Measurements from ENCODE around the gene CUX1. TPM values are rescaled to one million over a fixed set of nuclear protein-coding genes. Genes with fewer than 3 reads are reported as not detected.

Gene CUX1
- total and polyA plus RNA-seq, 2 of the 13 experiments (the other 11 are each of a cell fraction or from before 2014, with no cell fraction given): 13.7 to 14.9 TPM

DNA sequence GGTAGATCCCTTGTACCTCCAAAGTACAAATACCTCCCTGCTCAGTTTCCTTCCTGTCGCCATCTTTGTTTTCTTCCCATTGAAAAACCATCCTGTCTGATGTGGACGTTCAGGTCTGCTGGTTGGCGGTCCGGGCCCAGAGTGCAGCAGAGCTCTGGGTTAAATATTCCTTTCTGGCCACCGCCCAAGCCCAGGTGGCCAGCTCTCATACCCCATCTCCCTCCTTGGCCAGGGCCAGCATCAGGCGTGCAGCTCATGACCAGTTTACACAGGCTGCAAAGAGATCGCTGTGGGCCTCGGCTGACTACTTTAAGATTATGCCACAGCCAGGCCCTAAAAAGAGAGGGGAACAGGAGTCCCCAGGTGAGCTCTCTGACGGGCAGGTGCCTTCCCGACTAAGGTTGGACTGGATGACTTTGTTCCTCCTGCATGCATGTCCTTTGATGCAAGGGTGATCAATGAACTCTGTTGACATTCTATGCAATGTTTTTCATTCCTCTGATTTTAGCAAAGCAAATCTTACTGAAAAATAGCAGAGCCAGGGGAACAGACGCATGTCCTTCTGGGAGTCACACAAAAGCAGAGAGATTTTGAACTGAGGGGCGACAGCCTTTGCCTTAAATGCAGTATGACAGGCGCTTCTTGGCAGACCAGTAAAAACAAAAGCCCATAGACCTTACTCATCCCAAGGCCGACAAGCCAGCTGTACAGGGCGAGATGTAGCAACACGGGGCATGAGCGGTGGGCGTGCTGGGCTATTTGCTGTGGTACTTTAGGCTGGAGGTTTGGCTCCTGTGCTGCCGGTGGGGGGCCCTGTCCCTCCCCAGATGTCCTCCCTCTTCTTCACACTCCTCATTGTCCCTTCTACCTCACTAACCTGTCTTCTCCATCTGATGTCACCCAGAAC is 435.9 kb downstream of the CUX1 start (continued):
- TF ChIP-seq ZNF432 (CRISPR knock-in tag; IDR thresholded peaks at IDR 0.05; ENCODE audit: borderline replicate concordance) (no peak), KLF15 (CRISPR knock-in tag; IDR thresholded peaks at IDR 0.05; ENCODE audit: borderline replicate concordance) (no peak), TBX2 (CRISPR knock-in tag; IDR thresholded peaks at IDR 0.05; ENCODE audit: borderline replicate concordance) (0 out of 2 replicates have a peak, but pooled peaks have one; percentile 23), TOPORS (CRISPR knock-in tag; IDR thresholded peaks at IDR 0.05) (no peak), KLF6 (CRISPR knock-in tag; IDR thresholded peaks at IDR 0.05) (no peak)
- TF ChIP-seq, protein P1, sequence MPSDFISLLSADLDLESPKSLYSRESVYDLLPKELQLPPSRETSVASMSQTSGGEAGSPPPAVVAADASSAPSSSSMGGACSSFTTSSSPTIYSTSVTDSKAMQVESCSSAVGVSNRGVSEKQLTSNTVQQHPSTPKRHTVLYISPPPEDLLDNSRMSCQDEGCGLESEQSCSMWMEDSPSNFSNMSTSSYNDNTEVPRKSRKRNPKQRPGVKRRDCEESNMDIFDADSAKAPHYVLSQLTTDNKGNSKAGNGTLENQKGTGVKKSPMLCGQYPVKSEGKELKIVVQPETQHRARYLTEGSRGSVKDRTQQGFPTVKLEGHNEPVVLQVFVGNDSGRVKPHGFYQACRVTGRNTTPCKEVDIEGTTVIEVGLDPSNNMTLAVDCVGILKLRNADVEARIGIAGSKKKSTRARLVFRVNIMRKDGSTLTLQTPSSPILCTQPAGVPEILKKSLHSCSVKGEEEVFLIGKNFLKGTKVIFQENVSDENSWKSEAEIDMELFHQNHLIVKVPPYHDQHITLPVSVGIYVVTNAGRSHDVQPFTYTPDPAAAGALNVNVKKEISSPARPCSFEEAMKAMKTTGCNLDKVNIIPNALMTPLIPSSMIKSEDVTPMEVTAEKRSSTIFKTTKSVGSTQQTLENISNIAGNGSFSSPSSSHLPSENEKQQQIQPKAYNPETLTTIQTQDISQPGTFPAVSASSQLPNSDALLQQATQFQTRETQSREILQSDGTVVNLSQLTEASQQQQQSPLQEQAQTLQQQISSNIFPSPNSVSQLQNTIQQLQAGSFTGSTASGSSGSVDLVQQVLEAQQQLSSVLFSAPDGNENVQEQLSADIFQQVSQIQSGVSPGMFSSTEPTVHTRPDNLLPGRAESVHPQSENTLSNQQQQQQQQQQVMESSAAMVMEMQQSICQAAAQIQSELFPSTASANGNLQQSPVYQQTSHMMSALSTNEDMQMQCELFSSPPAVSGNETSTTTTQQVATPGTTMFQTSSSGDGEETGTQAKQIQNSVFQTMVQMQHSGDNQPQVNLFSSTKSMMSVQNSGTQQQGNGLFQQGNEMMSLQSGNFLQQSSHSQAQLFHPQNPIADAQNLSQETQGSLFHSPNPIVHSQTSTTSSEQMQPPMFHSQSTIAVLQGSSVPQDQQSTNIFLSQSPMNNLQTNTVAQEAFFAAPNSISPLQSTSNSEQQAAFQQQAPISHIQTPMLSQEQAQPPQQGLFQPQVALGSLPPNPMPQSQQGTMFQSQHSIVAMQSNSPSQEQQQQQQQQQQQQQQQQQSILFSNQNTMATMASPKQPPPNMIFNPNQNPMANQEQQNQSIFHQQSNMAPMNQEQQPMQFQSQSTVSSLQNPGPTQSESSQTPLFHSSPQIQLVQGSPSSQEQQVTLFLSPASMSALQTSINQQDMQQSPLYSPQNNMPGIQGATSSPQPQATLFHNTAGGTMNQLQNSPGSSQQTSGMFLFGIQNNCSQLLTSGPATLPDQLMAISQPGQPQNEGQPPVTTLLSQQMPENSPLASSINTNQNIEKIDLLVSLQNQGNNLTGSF (CRISPR knock-in tag; IDR thresholded peaks at IDR 0.05): no peak
- TF ChIP-seq, protein P2, sequence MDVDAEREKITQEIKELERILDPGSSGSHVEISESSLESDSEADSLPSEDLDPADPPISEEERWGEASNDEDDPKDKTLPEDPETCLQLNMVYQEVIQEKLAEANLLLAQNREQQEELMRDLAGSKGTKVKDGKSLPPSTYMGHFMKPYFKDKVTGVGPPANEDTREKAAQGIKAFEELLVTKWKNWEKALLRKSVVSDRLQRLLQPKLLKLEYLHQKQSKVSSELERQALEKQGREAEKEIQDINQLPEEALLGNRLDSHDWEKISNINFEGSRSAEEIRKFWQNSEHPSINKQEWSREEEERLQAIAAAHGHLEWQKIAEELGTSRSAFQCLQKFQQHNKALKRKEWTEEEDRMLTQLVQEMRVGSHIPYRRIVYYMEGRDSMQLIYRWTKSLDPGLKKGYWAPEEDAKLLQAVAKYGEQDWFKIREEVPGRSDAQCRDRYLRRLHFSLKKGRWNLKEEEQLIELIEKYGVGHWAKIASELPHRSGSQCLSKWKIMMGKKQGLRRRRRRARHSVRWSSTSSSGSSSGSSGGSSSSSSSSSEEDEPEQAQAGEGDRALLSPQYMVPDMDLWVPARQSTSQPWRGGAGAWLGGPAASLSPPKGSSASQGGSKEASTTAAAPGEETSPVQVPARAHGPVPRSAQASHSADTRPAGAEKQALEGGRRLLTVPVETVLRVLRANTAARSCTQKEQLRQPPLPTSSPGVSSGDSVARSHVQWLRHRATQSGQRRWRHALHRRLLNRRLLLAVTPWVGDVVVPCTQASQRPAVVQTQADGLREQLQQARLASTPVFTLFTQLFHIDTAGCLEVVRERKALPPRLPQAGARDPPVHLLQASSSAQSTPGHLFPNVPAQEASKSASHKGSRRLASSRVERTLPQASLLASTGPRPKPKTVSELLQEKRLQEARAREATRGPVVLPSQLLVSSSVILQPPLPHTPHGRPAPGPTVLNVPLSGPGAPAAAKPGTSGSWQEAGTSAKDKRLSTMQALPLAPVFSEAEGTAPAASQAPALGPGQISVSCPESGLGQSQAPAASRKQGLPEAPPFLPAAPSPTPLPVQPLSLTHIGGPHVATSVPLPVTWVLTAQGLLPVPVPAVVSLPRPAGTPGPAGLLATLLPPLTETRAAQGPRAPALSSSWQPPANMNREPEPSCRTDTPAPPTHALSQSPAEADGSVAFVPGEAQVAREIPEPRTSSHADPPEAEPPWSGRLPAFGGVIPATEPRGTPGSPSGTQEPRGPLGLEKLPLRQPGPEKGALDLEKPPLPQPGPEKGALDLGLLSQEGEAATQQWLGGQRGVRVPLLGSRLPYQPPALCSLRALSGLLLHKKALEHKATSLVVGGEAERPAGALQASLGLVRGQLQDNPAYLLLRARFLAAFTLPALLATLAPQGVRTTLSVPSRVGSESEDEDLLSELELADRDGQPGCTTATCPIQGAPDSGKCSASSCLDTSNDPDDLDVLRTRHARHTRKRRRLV (CRISPR knock-in tag; IDR thresholded peaks at IDR 0.05): no peak
- TF ChIP-seq, protein P3, sequence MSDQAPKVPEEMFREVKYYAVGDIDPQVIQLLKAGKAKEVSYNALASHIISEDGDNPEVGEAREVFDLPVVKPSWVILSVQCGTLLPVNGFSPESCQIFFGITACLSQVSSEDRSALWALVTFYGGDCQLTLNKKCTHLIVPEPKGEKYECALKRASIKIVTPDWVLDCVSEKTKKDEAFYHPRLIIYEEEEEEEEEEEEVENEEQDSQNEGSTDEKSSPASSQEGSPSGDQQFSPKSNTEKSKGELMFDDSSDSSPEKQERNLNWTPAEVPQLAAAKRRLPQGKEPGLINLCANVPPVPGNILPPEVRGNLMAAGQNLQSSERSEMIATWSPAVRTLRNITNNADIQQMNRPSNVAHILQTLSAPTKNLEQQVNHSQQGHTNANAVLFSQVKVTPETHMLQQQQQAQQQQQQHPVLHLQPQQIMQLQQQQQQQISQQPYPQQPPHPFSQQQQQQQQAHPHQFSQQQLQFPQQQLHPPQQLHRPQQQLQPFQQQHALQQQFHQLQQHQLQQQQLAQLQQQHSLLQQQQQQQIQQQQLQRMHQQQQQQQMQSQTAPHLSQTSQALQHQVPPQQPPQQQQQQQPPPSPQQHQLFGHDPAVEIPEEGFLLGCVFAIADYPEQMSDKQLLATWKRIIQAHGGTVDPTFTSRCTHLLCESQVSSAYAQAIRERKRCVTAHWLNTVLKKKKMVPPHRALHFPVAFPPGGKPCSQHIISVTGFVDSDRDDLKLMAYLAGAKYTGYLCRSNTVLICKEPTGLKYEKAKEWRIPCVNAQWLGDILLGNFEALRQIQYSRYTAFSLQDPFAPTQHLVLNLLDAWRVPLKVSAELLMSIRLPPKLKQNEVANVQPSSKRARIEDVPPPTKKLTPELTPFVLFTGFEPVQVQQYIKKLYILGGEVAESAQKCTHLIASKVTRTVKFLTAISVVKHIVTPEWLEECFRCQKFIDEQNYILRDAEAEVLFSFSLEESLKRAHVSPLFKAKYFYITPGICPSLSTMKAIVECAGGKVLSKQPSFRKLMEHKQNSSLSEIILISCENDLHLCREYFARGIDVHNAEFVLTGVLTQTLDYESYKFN (CRISPR knock-in tag; conservative IDR thresholded peaks at IDR 0.05): peak; percentile 77
- TF ChIP-seq, protein P4, sequence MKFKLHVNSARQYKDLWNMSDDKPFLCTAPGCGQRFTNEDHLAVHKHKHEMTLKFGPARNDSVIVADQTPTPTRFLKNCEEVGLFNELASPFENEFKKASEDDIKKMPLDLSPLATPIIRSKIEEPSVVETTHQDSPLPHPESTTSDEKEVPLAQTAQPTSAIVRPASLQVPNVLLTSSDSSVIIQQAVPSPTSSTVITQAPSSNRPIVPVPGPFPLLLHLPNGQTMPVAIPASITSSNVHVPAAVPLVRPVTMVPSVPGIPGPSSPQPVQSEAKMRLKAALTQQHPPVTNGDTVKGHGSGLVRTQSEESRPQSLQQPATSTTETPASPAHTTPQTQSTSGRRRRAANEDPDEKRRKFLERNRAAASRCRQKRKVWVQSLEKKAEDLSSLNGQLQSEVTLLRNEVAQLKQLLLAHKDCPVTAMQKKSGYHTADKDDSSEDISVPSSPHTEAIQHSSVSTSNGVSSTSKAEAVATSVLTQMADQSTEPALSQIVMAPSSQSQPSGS (CRISPR knock-in tag; IDR thresholded peaks at IDR 0.05): no peak
